Immature natural killer cell (primary cell): ENCODE results near the gene GRM7. TPM values are rescaled to one million over a fixed set of nuclear protein-coding genes. Genes with fewer than 3 reads are reported as not detected.

Source experiments
- DNase-seq, 3 donors: peaks; one replicate each; pipeline ENCODE4 v3.0.0; 2022; ENCODE audit warnings: mixed read lengths in 1 of 3
- H3K27ac Mint-ChIP-seq, 6 donors: one replicate each; pipeline ENCODE4 v1.8.0; 2020; ENCODE audit warnings: mixed read lengths in 6 of 6, mild to moderate bottlenecking in 5 of 6, inconsistent platforms in 4 of 6, moderate library complexity in 3 of 6
- H3K27me3 Mint-ChIP-seq, 3 donors: one replicate each; pipeline ENCODE4 v1.8.0; 2020 to 2021; ENCODE audit warnings: low read depth in 3 of 3, mild to moderate bottlenecking in 3 of 3, mixed read lengths in 3 of 3, moderate library complexity in 3 of 3, inconsistent platforms in 1 of 3
- H3K36me3 Mint-ChIP-seq, 3 donors: one replicate each; pipeline ENCODE4 v1.8.0; 2020; ENCODE audit warnings: mixed read lengths in 3 of 3, inconsistent platforms in 2 of 3, mild to moderate bottlenecking in 2 of 3
- H3K4me1 Mint-ChIP-seq, 2 donors: one replicate each; pipeline ENCODE4 v1.8.0; 2020; ENCODE audit warnings: inconsistent platforms in 2 of 2, mild to moderate bottlenecking in 2 of 2, mixed read lengths in 2 of 2, moderate library complexity in 1 of 2
- H3K4me3 Mint-ChIP-seq, 5 donors: one replicate each; pipeline ENCODE4 v1.8.0; 2020; ENCODE audit warnings: mild to moderate bottlenecking in 5 of 5, mixed read lengths in 5 of 5, inconsistent platforms in 3 of 5, moderate library complexity in 3 of 5
- H3K9me3 Mint-ChIP-seq, 6 donors: one replicate each; pipeline ENCODE4 v1.8.0; 2020; ENCODE audit warnings: mild to moderate bottlenecking in 6 of 6, mixed read lengths in 6 of 6, inconsistent platforms in 4 of 6, moderate library complexity in 3 of 6
- polyA plus RNA-seq, 3 donors: library from polyadenylated mRNA; unstranded; fragments of 300-500 nt; fragmentation: Illumina TruSeq; gene quantifications; one replicate each; pipeline ENCODE4 v1.2.3, GENCODE V29; 2021

The GRM7 gene
- polyA plus RNA-seq, 3 donors from 2014 or later: not detected

DNA sequence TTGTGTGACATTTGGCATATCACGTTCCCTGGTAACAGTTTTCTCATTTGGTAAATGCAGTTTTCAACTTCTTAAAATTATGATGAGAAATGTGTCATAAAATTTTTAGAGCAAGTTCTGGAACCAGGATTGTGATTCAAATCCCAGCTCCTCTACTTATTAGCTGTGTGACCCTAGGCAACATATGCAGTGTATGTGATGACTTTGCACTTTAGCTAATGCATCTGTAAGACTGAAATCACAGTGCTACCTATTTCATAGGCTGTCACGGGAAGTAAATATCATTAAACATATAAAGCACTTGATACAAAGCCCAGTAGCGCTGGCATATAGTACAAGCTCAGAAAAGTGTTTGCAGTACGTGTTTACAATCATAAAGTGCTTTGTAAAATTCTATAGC lies 419.4 kb downstream of the GRM7 start:
- DNase-seq: no peak
- Mint-ChIP-seq H3K27me3 (peaks cover 0 to 4% (median 0%) of the 10 kb centered on the region in 3 donors), H3K9me3 (no peaks in the 10 kb centered on the region), H3K27ac (no peak overlapping the region), H3K4me1 (no peaks in the 10 kb centered on the region), H3K4me3 (no peak overlapping the region), H3K36me3 (no peaks in the 10 kb centered on the region)

- H3K36me3 Mint-ChIP-seq: no peaks in the 10 kb centered on the region
- no peak for DNase-seq
- no peak overlapping the region for H3K4me3 Mint-ChIP-seq
- no peak overlapping the region for H3K27ac Mint-ChIP-seq
- no peaks in the 10 kb centered on the region for H3K9me3 Mint-ChIP-seq
- peaks cover 0 to 8% of the 10 kb centered on the region in 2 donors for H3K4me1 Mint-ChIP-seq
- H3K27me3 Mint-ChIP-seq: peaks cover 0 to 4% (median 0%) of the 10 kb centered on the region in 3 donors
These were observed 422.1 kb downstream of the GRM7 start for GRCh38 chr3:7282988-7283387.

DNA sequence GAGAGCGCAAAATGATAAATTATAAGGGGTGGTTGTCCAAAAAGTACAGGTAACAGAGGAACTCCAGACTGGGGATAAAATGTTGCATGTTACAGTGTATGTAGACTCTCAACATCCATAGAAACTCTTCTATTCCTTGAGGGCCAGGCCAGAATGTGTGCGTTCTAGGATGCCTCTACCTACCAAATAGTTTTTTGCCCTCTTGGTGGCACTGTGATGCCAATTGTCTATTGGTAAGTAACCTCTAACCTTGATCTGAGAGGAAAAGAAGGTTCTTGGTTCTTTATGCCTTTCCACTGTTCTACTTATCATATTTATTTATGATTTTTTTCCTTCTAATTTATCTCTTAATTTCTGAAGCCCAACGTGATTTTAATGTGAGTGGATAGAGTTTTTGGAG lies 424.6 kb downstream of the GRM7 start:
- Mint-ChIP-seq H3K27me3 (peaks cover 0 to 4% (median 0%) of the 10 kb centered on the region in 3 donors), H3K4me3 (no peak overlapping the region), H3K27ac (no peak overlapping the region), H3K9me3 (no peaks in the 10 kb centered on the region), H3K36me3 (no peaks in the 10 kb centered on the region), H3K4me1 (peaks cover 8 to 26% of the 10 kb centered on the region in 2 donors)
- DNase-seq: peak in 2 of 3 donors; percentile 30 to 39

DNA sequence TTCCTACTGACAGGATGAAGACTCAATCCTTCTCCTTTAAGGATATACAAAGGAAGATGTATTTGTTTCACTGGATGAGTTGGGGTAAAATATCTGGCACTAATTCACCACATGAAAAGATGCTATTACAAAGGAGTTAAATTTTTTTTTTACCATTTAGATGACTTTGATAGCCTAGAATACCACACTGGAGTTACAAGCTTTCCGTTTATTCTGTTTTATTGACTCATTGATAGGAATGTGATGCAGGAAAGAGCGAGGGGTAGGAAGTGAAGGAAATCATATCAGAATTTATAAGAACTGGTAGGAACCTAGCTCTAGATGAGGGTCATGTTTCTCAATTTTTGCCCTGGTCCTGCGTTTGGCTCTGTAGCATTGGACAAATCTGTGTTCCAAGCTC lies 427.2 kb downstream of the GRM7 start:
- Mint-ChIP-seq H3K27me3 (peaks cover 2 to 4% (median 3%) of the 10 kb centered on the region in 3 donors), H3K4me3 (no peak overlapping the region), H3K9me3 (no peaks in the 10 kb centered on the region), H3K36me3 (no peaks in the 10 kb centered on the region), H3K4me1 (peaks cover 27 to 47% of the 10 kb centered on the region in 2 donors), H3K27ac (peak overlapping the region in 1 of 6 donors; percentile 21)
- DNase-seq: no peak

- H3K36me3 Mint-ChIP-seq: no peaks in the 10 kb centered on the region
- peaks cover 3 to 4% (median 3%) of the 10 kb centered on the region in 3 donors for H3K27me3 Mint-ChIP-seq
- H3K4me1 Mint-ChIP-seq: peaks cover 27 to 52% of the 10 kb centered on the region in 2 donors
- peak overlapping the region in 2 of 5 donors; percentile 18 to 60 for H3K4me3 Mint-ChIP-seq
- no peak for DNase-seq
- H3K27ac Mint-ChIP-seq: no peak overlapping the region
- no peaks in the 10 kb centered on the region for H3K9me3 Mint-ChIP-seq
These were observed 428.2 kb downstream of the GRM7 start for GRCh38 chr3:7289121-7289520.

DNA sequence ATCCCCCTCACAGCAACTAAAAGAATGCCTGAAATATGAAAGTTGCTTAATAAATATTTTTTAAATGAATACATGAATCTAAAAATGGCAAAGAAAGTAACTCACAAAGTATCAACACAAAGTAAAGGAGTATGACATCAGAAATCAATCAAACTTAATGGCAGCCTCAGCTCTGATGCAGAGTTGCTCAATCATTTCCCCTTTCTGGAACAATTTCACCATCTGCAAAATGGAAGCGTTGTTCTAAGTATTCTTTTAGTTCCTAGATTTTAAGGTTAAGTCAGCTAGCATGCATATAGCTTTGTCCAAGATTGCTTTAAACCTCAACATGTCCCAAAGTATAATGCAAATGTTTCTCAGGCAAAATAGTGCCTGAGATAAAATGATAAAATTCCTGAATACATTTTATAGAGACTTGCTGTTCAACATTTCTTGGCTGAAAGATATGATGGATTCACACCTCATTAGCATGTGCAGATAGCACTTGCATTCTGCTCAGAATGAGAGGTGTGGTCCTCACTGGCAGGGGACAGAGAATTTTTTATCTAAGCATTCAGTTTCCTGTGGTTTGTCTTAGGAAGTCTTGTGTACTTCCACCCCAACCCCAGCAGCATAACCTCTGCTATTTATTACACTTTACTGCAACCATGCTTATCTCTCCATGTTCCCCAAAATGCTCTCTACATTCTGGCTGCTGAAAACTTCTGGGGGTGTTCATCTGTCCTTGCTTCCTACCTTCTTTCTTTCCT lies 429.3 kb downstream of the GRM7 start:
- Mint-ChIP-seq H3K36me3 (peaks cover 0 to 4% (median 0%) of the 10 kb centered on the region in 3 donors), H3K27me3 (peaks cover 3 to 4% (median 3%) of the 10 kb centered on the region in 3 donors), H3K9me3 (no peaks in the 10 kb centered on the region), H3K4me1 (peaks cover 27 to 52% of the 10 kb centered on the region in 2 donors), H3K4me3 (peak overlapping the region; percentile 76 to 88 (median 83)), H3K27ac (peak overlapping the region; percentile 79 to 92 (median 86))
- DNase-seq: peak; percentile 23 to 32 (median 25)

DNA sequence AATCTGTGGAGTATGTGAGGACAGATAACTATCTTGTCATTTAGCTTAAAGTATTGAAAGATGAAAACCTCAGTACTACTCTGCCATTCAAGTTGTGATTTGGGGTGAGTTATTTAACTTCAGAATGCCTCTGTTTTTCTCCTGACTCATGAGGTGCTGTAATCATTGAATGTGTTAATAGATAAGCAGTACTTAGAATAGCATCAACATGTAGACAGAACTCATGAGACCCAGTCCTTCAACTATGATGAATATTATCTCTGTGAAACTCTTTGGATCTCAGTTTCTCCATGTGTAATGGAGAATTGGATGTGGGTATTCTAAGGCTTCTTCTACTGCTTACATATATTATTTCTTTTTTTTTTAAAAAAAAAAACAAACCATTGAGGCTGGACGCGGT lies 431.4 kb downstream of the GRM7 start:
- peak overlapping the region in 5 of 6 donors; percentile 79 to 92 (median 90) for H3K27ac Mint-ChIP-seq
- peak overlapping the region in 4 of 5 donors; percentile 80 to 88 (median 84) for H3K4me3 Mint-ChIP-seq
- no peaks in the 10 kb centered on the region for H3K9me3 Mint-ChIP-seq
- H3K36me3 Mint-ChIP-seq: peaks cover 0 to 4% (median 0%) of the 10 kb centered on the region in 3 donors
- peaks cover 27 to 44% of the 10 kb centered on the region in 2 donors for H3K4me1 Mint-ChIP-seq
- DNase-seq: no peak
- peaks cover 3 to 4% (median 3%) of the 10 kb centered on the region in 3 donors for H3K27me3 Mint-ChIP-seq

GRCh38 chr3:7293286-7293685 lies 432.4 kb downstream of the GRM7 start:
- H3K9me3 Mint-ChIP-seq: no peaks in the 10 kb centered on the region

DNA sequence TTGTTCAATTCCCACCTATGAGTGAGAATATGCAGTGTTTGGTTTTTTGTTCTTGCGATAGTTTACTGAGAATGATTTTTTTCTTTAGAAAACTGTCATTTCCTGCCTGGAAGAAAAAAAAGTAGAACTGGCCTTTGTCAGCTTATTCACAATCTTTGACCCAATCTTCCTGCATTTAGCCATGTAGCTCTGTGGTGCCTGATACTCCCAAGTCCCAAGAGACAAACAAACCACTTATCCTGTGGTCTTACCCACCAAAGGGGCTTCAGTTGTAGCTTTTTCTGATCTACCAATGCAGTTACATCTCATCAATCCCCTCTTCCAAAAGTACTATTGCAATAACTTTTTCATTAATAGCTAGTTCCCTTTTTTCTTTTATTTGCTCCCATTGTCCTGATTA lies 444.6 kb downstream of the GRM7 start:
- H3K9me3 Mint-ChIP-seq: peaks cover 0 to 6% (median 0%) of the 10 kb centered on the region in 6 donors
- H3K4me1 Mint-ChIP-seq: peaks cover 27 to 40% of the 10 kb centered on the region in 2 donors
- H3K27me3 Mint-ChIP-seq: no peaks in the 10 kb centered on the region
- peak in 1 of 3 donors; percentile 16 for DNase-seq
- H3K36me3 Mint-ChIP-seq: no peaks in the 10 kb centered on the region
- H3K4me3 Mint-ChIP-seq: peak overlapping the region; percentile 2 to 73 (median 50)
- H3K27ac Mint-ChIP-seq: peak overlapping the region in 3 of 6 donors; percentile 22 to 75 (median 34)

More at GRCh38 chr3:7293286-7293685, 432.4 kb downstream of the GRM7 start:
- Mint-ChIP-seq H3K4me1 (peaks cover 27 to 44% of the 10 kb centered on the region in 2 donors), H3K27ac (no peak overlapping the region), H3K4me3 (no peak overlapping the region), H3K36me3 (peaks cover 0 to 4% (median 0%) of the 10 kb centered on the region in 3 donors), H3K27me3 (peaks cover 3 to 4% (median 3%) of the 10 kb centered on the region in 3 donors)
- no peak for DNase-seq

DNA sequence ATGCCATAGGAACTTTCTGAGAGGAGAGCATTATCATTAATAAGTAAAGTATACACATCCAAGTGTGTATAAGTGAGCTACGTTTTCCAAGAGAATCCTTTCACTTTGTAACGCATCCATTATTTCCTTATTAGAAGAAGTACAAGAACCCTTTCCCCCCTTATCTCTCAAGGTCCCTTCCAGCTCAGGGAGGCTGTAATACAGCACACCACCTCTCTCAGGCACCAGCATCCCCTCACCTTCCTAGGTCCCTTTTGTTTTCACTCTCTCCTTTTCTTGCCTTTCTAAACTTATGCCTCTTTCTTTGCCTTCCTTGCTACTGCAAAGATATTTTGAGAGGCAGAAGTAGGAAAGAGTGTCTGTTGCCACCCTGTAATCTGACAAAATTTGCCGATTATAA lies 446.0 kb downstream of the GRM7 start:
- H3K27ac Mint-ChIP-seq: peak overlapping the region in 4 of 6 donors; percentile 41 to 61 (median 42)

GRCh38 chr3:7307410-7307809 lies 446.5 kb downstream of the GRM7 start:
- no peaks in the 10 kb centered on the region for H3K36me3 Mint-ChIP-seq
- no peak for DNase-seq
- H3K4me3 Mint-ChIP-seq: peak overlapping the region in 2 of 5 donors; percentile 11 to 27
- peaks cover 0 to 2% (median 1%) of the 10 kb centered on the region in 3 donors for H3K27me3 Mint-ChIP-seq
- peaks cover 27 to 40% of the 10 kb centered on the region in 2 donors for H3K4me1 Mint-ChIP-seq
- H3K27ac Mint-ChIP-seq: peak overlapping the region in 4 of 6 donors; percentile 6 to 61 (median 24)
- peaks cover 0 to 5% (median 0%) of the 10 kb centered on the region in 6 donors for H3K9me3 Mint-ChIP-seq

More for the DNA sequence above, 446.0 kb downstream of the GRM7 start:
- peak overlapping the region in 2 of 5 donors; percentile 11 to 27 for H3K4me3 Mint-ChIP-seq
- no peak for DNase-seq
- H3K9me3 Mint-ChIP-seq: peaks cover 0 to 5% (median 0%) of the 10 kb centered on the region in 6 donors
- H3K36me3 Mint-ChIP-seq: no peaks in the 10 kb centered on the region
- peaks cover 27 to 40% of the 10 kb centered on the region in 2 donors for H3K4me1 Mint-ChIP-seq
- peaks cover 0 to 2% (median 1%) of the 10 kb centered on the region in 3 donors for H3K27me3 Mint-ChIP-seq

- no peak for DNase-seq
- Mint-ChIP-seq H3K9me3 (peaks cover 0 to 2% (median 0%) of the 10 kb centered on the region in 6 donors), H3K36me3 (peaks cover 0 to under 1% (median 0%) of the 10 kb centered on the region in 3 donors), H3K4me3 (no peak overlapping the region), H3K27me3 (peaks cover 0 to 2% (median 1%) of the 10 kb centered on the region in 3 donors), H3K4me1 (peaks cover 27 to 37% of the 10 kb centered on the region in 2 donors), H3K27ac (no peak overlapping the region)
These were observed 448.8 kb downstream of the GRM7 start for GRCh38 chr3:7309641-7310102.

- Mint-ChIP-seq H3K4me1 (peaks cover 4 to 12% of the 10 kb centered on the region in 2 donors), H3K27ac (peak overlapping the region in 1 of 6 donors; percentile 17), H3K9me3 (peaks cover 0 to 4% (median 0%) of the 10 kb centered on the region in 6 donors), H3K36me3 (peaks cover 0 to 7% (median 7%) of the 10 kb centered on the region in 3 donors), H3K27me3 (peaks cover 0 to 2% (median 2%) of the 10 kb centered on the region in 3 donors), H3K4me3 (no peak overlapping the region)
- DNase-seq: no peak
These were observed 454.1 kb downstream of the GRM7 start for GRCh38 chr3:7315037-7315436.
